H1 (cell line): ENCODE measurements around the gene ASGR1.

ENCODE experiments used
- CTCF ChIP-seq, 3 experiments: IDR thresholded peaks; 1 replicate in 2 of 3; 2 replicates in 1 of 3; pipeline versions ENCODE4 v1.5.1 to v1.6.1; 2011; ENCODE audit warnings: low read length in 3 of 3, mild to moderate bottlenecking in 3 of 3, inconsistent platforms in 2 of 3, low read depth in 1 of 3, moderate library complexity in 1 of 3; ENCODE audit not compliant: insufficient read depth in 1 of 3; ENCODE audit errors: control extremely low read depth in 1 of 3
- EZH2 ChIP-seq: fragments of 200-600 bp; sonication (generic); IDR thresholded peaks from 2 replicates; pipeline ENCODE4 v1.7.1; 2012; ENCODE audit warnings: low read depth, mild to moderate bottlenecking, moderate library complexity, low read length, inconsistent platforms; ENCODE audit not compliant: severe bottlenecking
- KDM1A ChIP-seq: fragments of 200-600, 300-600 bp; sonication (generic); IDR thresholded peaks from 2 replicates; pipeline ENCODE4 v1.7.1; 2016; ENCODE audit warnings: mild to moderate bottlenecking, low read length, borderline replicate concordance
- PHF8 ChIP-seq: fragments of 200-600 bp; sonication (generic); conservative IDR thresholded peaks from 2 replicates; pipeline ENCODE4 v1.7.1; 2012; ENCODE audit warnings: low read depth, mild to moderate bottlenecking, inconsistent platforms, low read length, moderate library complexity
- POLR2A ChIP-seq, 2 experiments: IDR thresholded peaks; 1 replicate in 1 of 2; 2 replicates in 1 of 2; pipeline ENCODE4 v1.6.1; 2011; ENCODE audit warnings: low read depth in 2 of 2, low read length in 2 of 2, mild to moderate bottlenecking in 2 of 2; ENCODE audit errors: control extremely low read depth in 1 of 2
- POLR2AphosphoS5 ChIP-seq: IDR thresholded peaks from 2 replicates; pipeline ENCODE4 v1.6.1; 2011; ENCODE audit warnings: low read depth, low read length

GRCh38 chr17:7128160-7128559 lies 51.0 kb downstream of the ASGR1 start:
- TF ChIP-seq POLR2A (IDR thresholded peaks at IDR 0.05; ENCODE audit: control extremely low read depth in 1 of 2, low read depth in 2 of 2, low read length in 2 of 2) (no peak), CTCF (IDR thresholded peaks at IDR 0.05; ENCODE audit: control extremely low read depth in 1 of 3, insufficient read depth in 1 of 3, low read depth in 1 of 3, low read length in 3 of 3) (no peak), EZH2 (no peak), PHF8 (no peak), POLR2AphosphoS5 (no peak), KDM1A (no peak)
